B cell (primary cell): ENCODE measurements around the gene MYOM3. TPM values are rescaled to one million over a fixed set of nuclear protein-coding genes. Genes with fewer than 3 reads are reported as not detected.

Source experiments
- ATAC-seq: fragments of 200-7000 bp; cut with Tn5 transposase; one replicate; pipeline ENCODE4 v1.10.0; 2021; ENCODE audit warnings: low read depth, mild to moderate bottlenecking, moderate number of reproducible peaks, moderate library complexity
- CTCF ChIA-PET: fragments of 350-600 bp; sonication (Branson Sonifier 250); formaldehyde crosslinking; loops from one replicate; lab custom pipeline; 2021; ENCODE audit warnings: antibody characterized with exemption, inconsistent platforms; lab: Charles Lee
- POLR2A ChIA-PET: fragments of 350-600 bp; sonication (Branson Sonifier 250); formaldehyde crosslinking; loops from one replicate; lab custom pipeline; 2021; ENCODE audit warnings: antibody characterized with exemption; lab: Charles Lee
- DNase-seq: peaks from one replicate; pipeline ENCODE4 v3.0.0; 2013
- H2AFZ ChIP-seq: 2 replicates; pipeline ENCODE4 v1.6.1; 2012; ENCODE audit warnings: mild to moderate bottlenecking, low read depth, low read length; ENCODE audit not compliant: insufficient read depth, poor library complexity, severe bottlenecking
- H3K27ac ChIP-seq, 2 donors: 1 replicate in 1 of 2; 2 replicates in 1 of 2; pipeline ENCODE4 v1.5.1; 2012 to 2013; ENCODE audit warnings: low read length in 2 of 2, mild to moderate bottlenecking in 2 of 2, moderate library complexity in 1 of 2
- H3K27me3 ChIP-seq, 4 experiments: fragments of 200-600 bp in 1 of 4; sonication (generic) in 1 of 4; replicated peaks in 1 of 4; 1 replicate in 2 of 4; 2 replicates in 2 of 4; pipeline versions ENCODE4 v1.6.1 to v1.7.0; 2013 to 2016; ENCODE audit warnings: low read length in 3 of 4, mild to moderate bottlenecking in 2 of 4, mixed read lengths in 1 of 4, moderate library complexity in 1 of 4; ENCODE audit not compliant: insufficient read depth in 4 of 4, control insufficient read depth in 3 of 4; ENCODE audit errors: control extremely low read depth in 1 of 4
- H3K36me3 ChIP-seq, 2 experiments: replicated peaks in 1 of 2; 1 replicate in 1 of 2; 2 replicates in 1 of 2; pipeline versions ENCODE4 v1.6.1 to v1.7.1; 2013; ENCODE audit warnings: low read length in 1 of 2; ENCODE audit not compliant: insufficient read depth in 2 of 2, control insufficient read depth in 1 of 2; ENCODE audit errors: control extremely low read depth in 1 of 2, extremely low read depth in 1 of 2
- H3K4me1 ChIP-seq, 2 donors: fragments of 200-600 bp in 1 of 2; sonication (generic) in 1 of 2; 1 replicate in 1 of 2; 2 replicates in 1 of 2; pipeline versions ENCODE4 v1.5.1 to v1.6.1; 2013 to 2017; ENCODE audit warnings: low read length in 2 of 2; ENCODE audit not compliant: control insufficient read depth in 2 of 2, insufficient read depth in 2 of 2
- H3K4me2 ChIP-seq: replicated peaks from 2 replicates; pipeline ENCODE3; 2012; ENCODE audit warnings: mild to moderate bottlenecking, low read depth, low read length; ENCODE audit not compliant: poor library complexity, severe bottlenecking
- H3K4me3 ChIP-seq, 5 experiments: fragments of 200-600 bp in 1 of 5; sonication (generic) in 1 of 5; 1 replicate in 3 of 5; 2 replicates in 2 of 5; pipeline versions ENCODE4 v1.5.1 to v1.7.0; 2011 to 2016; ENCODE audit warnings: low read length in 4 of 5, mild to moderate bottlenecking in 4 of 5, low read depth in 2 of 5, control low read depth in 1 of 5, moderate library complexity in 1 of 5; ENCODE audit not compliant: insufficient read depth in 1 of 5; ENCODE audit errors: control extremely low read depth in 1 of 5, extremely low read depth in 1 of 5
- H3K79me2 ChIP-seq: fragments of 200-600 bp; sonication (generic); one replicate; pipeline ENCODE4 v1.6.0; 2016; ENCODE audit warnings: low read length; ENCODE audit not compliant: control insufficient read depth, insufficient read depth
- H3K9ac ChIP-seq: fragments of 200-600 bp; sonication (generic); 2 replicates; pipeline ENCODE4 v1.6.1; 2017; ENCODE audit warnings: mild to moderate bottlenecking, low read length, moderate library complexity
- H3K9me3 ChIP-seq, 3 donors: one replicate each; pipeline versions ENCODE4 v1.6.1 to v1.7.1; 2013; ENCODE audit warnings: low read length in 2 of 3; ENCODE audit not compliant: control insufficient read depth in 2 of 3, insufficient read depth in 1 of 3; ENCODE audit errors: control extremely low read depth in 1 of 3
- H4K20me1 ChIP-seq: 2 replicates; pipeline ENCODE4 v1.6.0; 2012; ENCODE audit warnings: mild to moderate bottlenecking, low read length; ENCODE audit not compliant: insufficient read depth, control insufficient read depth, poor library complexity, severe bottlenecking
- H3K27ac Mint-ChIP-seq: one replicate; pipeline ENCODE4 v1.8.0; 2021; ENCODE audit warnings: mixed read lengths
- H3K27me3 Mint-ChIP-seq: one replicate; pipeline ENCODE4 v1.8.0; 2021; ENCODE audit warnings: mixed read lengths
- H3K4me1 Mint-ChIP-seq: one replicate; pipeline ENCODE4 v1.8.0; 2021; ENCODE audit warnings: mixed read lengths
- H3K4me3 Mint-ChIP-seq: one replicate; pipeline ENCODE4 v1.8.0; 2021; ENCODE audit warnings: mixed read lengths
- H3K9me3 Mint-ChIP-seq: one replicate; pipeline ENCODE4 v1.8.0; 2022; ENCODE audit warnings: mixed read lengths; ENCODE audit not compliant: insufficient read depth
- EZH2 ChIP-seq: IDR thresholded peaks from 2 replicates; pipeline ENCODE4 v1.6.1; 2012; ENCODE audit warnings: borderline replicate concordance, low read depth, mild to moderate bottlenecking, moderate library complexity, low read length; ENCODE audit not compliant: insufficient read depth, poor library complexity, severe bottlenecking
- WGBS: methylation state at CpG from one replicate; pipeline ENCODE4 v1.1.5; 2013; ENCODE audit warnings: missing lambda C conversion rate; ENCODE audit not compliant: insufficient coverage; 5-methylcytosine and 5-hydroxymethylcytosine counted together
- intact Hi-C: fragments of 100-400 bp; cut with micrococcal nuclease; formaldehyde crosslinking; loops from one replicate; pipeline ENCODE4 v1.10.0; 2022
- polyA plus RNA-seq: library from polyadenylated mRNA; depleted of rRNA; stranded (reverse); fragments of >200 nt; gene quantifications from 2 replicates; pipeline ENCODE4 v1.2.3, GENCODE V29; 2012
- total RNA-seq, 2 donors: library from RNA; stranded (reverse); fragments of 120-200 nt in 1 of 2; gene quantifications; 1 replicate in 1 of 2; 2 replicates in 1 of 2; pipeline versions ENCODE4 v1.2.3 to v1.2.4, GENCODE V29; 2013 to 2022
- TF ChIP-seq, protein P1 (sequence below): fragments of 200-600 bp; IDR thresholded peaks from one replicate; pipeline ENCODE4 v1.8.0; 2022; ENCODE audit warnings: antibody characterized with exemption, mild to moderate bottlenecking

Gene MYOM3
- total and polyA plus RNA-seq, 2 donors (not counting 1 experiment from before 2014, with no cell fraction given), result not detected

DNA sequence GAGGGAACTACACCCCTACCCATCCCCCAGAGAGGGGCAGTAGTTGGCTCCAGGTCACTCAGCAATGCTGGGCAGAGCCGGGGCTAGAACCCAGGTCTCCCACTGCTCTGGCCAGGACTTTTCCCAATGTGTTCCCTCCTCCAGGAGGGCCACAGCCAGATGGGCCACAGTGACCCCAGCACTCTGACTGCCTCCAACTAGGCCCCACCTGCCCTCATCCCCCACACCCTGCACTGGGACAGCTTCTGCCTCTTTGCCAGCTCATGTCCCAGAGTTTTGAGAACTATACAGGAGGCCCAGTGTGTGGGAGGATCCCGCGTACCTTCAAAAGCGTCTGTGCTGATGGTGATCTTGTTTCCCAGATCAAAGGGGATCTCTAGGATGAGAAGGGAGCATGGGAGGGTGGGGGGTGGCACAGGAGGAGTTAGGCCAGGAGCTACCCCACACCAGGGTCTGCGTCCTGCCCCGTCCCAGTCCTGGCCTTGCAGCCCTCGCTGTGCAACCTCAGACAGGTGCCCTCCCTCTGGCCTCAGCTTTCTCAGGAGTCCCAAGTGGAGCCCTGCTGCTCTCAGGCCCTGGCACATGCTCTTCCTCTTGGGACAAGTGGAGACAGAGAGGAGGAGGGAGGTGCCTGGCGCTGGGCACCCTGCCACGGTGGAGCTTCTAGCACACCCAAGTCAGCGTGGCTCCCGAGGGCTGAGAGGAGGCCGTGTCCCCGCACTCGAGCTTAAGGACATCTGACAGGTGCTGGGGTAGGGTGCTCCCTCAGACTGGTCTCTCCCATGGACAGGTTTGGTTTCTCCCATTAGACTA is 22.0 kb downstream of the MYOM3 start:
- ChIA-PET POLR2A (no interaction called here), CTCF (no interaction called here)
- Histone ChIP-seq H3K4me1 (no peaks in the 10 kb centered on the region), H3K9ac (no peak overlapping the region), H2AFZ (no peak overlapping the region), H3K4me3 (no peak overlapping the region), H3K27me3 (peaks cover 0 to 2% (median 0%) of the 10 kb centered on the region in 4 experiments), H3K27ac (no peak overlapping the region), H3K9me3 (no peaks in the 10 kb centered on the region), H4K20me1 (no peaks in the 10 kb centered on the region), H3K4me2 (no peak overlapping the region), H3K79me2 (no peaks in the 10 kb centered on the region), H3K36me3 (no peaks in the 10 kb centered on the region)
- TF ChIP-seq, protein P1, sequence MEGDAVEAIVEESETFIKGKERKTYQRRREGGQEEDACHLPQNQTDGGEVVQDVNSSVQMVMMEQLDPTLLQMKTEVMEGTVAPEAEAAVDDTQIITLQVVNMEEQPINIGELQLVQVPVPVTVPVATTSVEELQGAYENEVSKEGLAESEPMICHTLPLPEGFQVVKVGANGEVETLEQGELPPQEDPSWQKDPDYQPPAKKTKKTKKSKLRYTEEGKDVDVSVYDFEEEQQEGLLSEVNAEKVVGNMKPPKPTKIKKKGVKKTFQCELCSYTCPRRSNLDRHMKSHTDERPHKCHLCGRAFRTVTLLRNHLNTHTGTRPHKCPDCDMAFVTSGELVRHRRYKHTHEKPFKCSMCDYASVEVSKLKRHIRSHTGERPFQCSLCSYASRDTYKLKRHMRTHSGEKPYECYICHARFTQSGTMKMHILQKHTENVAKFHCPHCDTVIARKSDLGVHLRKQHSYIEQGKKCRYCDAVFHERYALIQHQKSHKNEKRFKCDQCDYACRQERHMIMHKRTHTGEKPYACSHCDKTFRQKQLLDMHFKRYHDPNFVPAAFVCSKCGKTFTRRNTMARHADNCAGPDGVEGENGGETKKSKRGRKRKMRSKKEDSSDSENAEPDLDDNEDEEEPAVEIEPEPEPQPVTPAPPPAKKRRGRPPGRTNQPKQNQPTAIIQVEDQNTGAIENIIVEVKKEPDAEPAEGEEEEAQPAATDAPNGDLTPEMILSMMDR, result no peak
- TF ChIP-seq EZH2, result no peak
- Mint-ChIP-seq H3K27me3 (peaks cover 17% of the 10 kb centered on the region), H3K4me3 (no peak overlapping the region), H3K4me1 (no peaks in the 10 kb centered on the region), H3K9me3 (no peaks in the 10 kb centered on the region), H3K27ac (no peak overlapping the region)
- 97% methylated on average over 14 of the region's 14 CpGs for WGBS
- DNase-seq (no peak), ATAC-seq (no peak)
- intact Hi-C loops, result no loop called here

DNA sequence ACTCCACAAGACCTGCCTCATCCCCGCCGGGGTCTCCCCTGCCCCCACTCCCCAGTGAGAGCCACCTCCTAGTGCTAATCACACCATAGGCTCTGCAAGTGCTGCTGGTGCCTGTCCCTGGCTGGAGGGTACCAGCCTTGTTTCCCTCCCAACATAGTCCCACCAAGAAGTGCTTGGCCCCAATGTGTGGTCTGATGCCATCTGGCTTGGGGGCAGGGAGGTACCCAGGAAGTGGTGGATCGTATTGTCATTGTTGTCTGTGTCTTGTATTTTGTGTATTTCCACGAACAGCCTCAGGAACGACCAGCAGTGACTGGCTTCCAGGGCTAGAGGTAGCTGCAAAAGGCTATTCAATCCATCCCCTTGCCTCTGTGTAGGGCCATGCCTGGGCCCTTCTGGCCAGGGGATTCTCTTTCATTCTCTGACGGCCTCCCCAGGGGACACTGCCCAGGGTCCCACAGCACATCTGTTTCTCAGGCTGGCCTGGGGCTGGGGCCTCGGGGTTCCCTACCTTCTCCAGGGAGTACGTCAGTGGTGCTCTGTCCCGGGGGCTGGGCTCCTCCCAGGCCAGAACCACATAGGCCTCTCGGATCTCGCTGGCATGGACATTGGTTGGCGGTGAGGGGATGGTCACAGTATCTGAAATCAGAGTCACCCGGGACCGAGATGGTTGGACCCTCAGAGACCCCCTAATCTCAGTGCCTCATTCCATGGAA is 22.8 kb downstream of the MYOM3 start:
- H3K4me1 Mint-ChIP-seq, result no peaks in the 10 kb centered on the region
- H3K27me3 Mint-ChIP-seq, result peaks cover 17% of the 10 kb centered on the region
- DNase-seq, result no peak
- no peak overlapping the region for H3K9ac ChIP-seq
- ChIA-PET CTCF (no interaction called here), POLR2A (no interaction called here)
- no peak overlapping the region for H3K4me3 ChIP-seq
- no peaks in the 10 kb centered on the region for H3K9me3 Mint-ChIP-seq
- no peak overlapping the region for H3K4me3 Mint-ChIP-seq
- 75% methylated on average over 14 of the region's 14 CpGs for WGBS
- H2AFZ ChIP-seq, result no peak overlapping the region
- no peak for ATAC-seq
- no peaks in the 10 kb centered on the region for H3K4me1 ChIP-seq
- peaks cover 0 to 2% (median 0%) of the 10 kb centered on the region in 4 experiments for H3K27me3 ChIP-seq
- H4K20me1 ChIP-seq, result no peaks in the 10 kb centered on the region
- no peak for TF ChIP-seq EZH2
- TF ChIP-seq, protein P1, result no peak
- H3K27ac ChIP-seq, result no peak overlapping the region
- H3K4me2 ChIP-seq, result no peak overlapping the region
- no peaks in the 10 kb centered on the region for H3K36me3 ChIP-seq
- intact Hi-C loops, result no loop called here
- H3K9me3 ChIP-seq, result no peaks in the 10 kb centered on the region
- no peaks in the 10 kb centered on the region for H3K79me2 ChIP-seq
- H3K27ac Mint-ChIP-seq, result no peak overlapping the region
